SHP77 (cell line): ENCODE measurements around the gene CDK11A.
"Not testable (repeated sequence)": the region's sequence is repeated elsewhere in the genome, so short reads cannot be mapped to it uniquely, and the experiment has no call there.

Experiments
- DNase-seq, 2 experiments: peaks; one replicate each; lab custom pipeline; 2025; lab: John Stamatoyannopoulos, UW

CDK11A gene

GRCh38 chr1:1721201-1721600, 3.0 kb downstream of the CDK11A start:
- no peak for DNase-seq

GRCh38 chr1:1715109-1715883, 8.9 kb downstream of the CDK11A start:
- DNase-seq = not testable (repeated sequence)

- not testable (repeated sequence) for DNase-seq
These were observed 16.3 kb downstream of the CDK11A start for GRCh38 chr1:1707897-1708296.

- DNase-seq = not testable (repeated sequence)
These were observed 16.9 kb downstream of the CDK11A start for GRCh38 chr1:1707241-1707640.

GRCh38 chr1:1705623-1706022, 18.5 kb downstream of the CDK11A start:
- DNase-seq = not testable (repeated sequence)

GRCh38 chr1:1704284-1704957, 19.7 kb downstream of the CDK11A start:
- DNase-seq = not testable (repeated sequence)

GRCh38 chr1:1703796-1704195, 20.4 kb downstream of the CDK11A start:
- no peak for DNase-seq

- DNase-seq = not testable (repeated sequence)
These were observed 21.7 kb downstream of the CDK11A start for GRCh38 chr1:1702506-1702905.

GRCh38 chr1:1700557-1700956, 23.6 kb downstream of the CDK11A start:
- DNase-seq = not testable (repeated sequence)

- not testable (repeated sequence) for DNase-seq
These were observed 24.1 kb downstream of the CDK11A start for GRCh38 chr1:1700067-1700466.

- DNase-seq = not testable (repeated sequence)
These were observed 25.1 kb downstream of the CDK11A start for GRCh38 chr1:1699061-1699460.

GRCh38 chr1:1697358-1698183, 26.6 kb downstream of the CDK11A start:
- not testable (repeated sequence) for DNase-seq

- DNase-seq = not testable (repeated sequence)
These were observed 27.5 kb downstream of the CDK11A start for GRCh38 chr1:1696431-1697357.

- DNase-seq = peak; percentile 42 to 44
These were observed 31.2 kb downstream of the CDK11A start, which contains the start of gene SLC35E2B for GRCh38 chr1:1692714-1693647. SLC35E2B (minus strand) TSS chr1:1692795; CDS start chr1:1676699, 16,096 bp downstream.

- not testable (repeated sequence) for DNase-seq
These were observed 31.8 kb downstream of the CDK11A start for GRCh38 chr1:1692324-1692713.

- DNase-seq = not testable (repeated sequence)
These were observed 32.7 kb downstream of the CDK11A start for GRCh38 chr1:1691443-1691842.

GRCh38 chr1:1689526-1689925, 34.6 kb downstream of the CDK11A start:
- not testable (repeated sequence) for DNase-seq

- no peak for DNase-seq
These were observed 36.3 kb downstream of the CDK11A start for GRCh38 chr1:1687846-1688245.

GRCh38 chr1:1684031-1684681, 40.0 kb downstream of the CDK11A start:
- DNase-seq = no peak
